GM18507 (cell line): Measurements from ENCODE around the gene TNIP1.
A peak's percentile ranks its signal among the peaks of the same experiment; 100 is the strongest.

ENCODE experiments used
- DNase-seq: peaks from one replicate; pipeline ENCODE4 v3.0.0; 2011; ENCODE audit warnings: low read depth; ENCODE audit not compliant: insufficient read length; ENCODE audit errors: extremely low spot score
- FAIRE-seq: peaks from 2 replicates; lab custom pipeline; 2011; peaks lifted over from hg19 to GRCh38; lab: Jason Lieb, UNC

TNIP1 gene

GRCh38 chr5:151080613-151081430 is at the start of gene TNIP1:
TNIP1 (minus strand) TSS chr5:151081034; CDS start chr5:151065095, 15,939 bp downstream.
- DNase-seq (peak; percentile 87), FAIRE-seq (peak; percentile 80)

- FAIRE-seq (no peak), DNase-seq (no peak)
Observed at GRCh38 chr5:151130235-151130921, 49.5 kb upstream of the TNIP1 start.

- FAIRE-seq = peak; percentile 50
- DNase-seq = no peak
Observed at GRCh38 chr5:151128817-151129216, 48.0 kb upstream of the TNIP1 start.

- FAIRE-seq (no peak), DNase-seq (no peak)
Observed at GRCh38 chr5:151127926-151128325, 47.1 kb upstream of the TNIP1 start.

GRCh38 chr5:151126199-151126645 is 45.4 kb upstream of the TNIP1 start:
- peak; percentile 50 for DNase-seq
- FAIRE-seq = peak; percentile 91

GRCh38 chr5:151125421-151125820 is 44.6 kb upstream of the TNIP1 start:
- FAIRE-seq (peak; percentile 83), DNase-seq (no peak)

GRCh38 chr5:151123897-151124751 is 43.3 kb upstream of the TNIP1 start:
- peak; percentile 67 for DNase-seq

GRCh38 chr5:151122828-151123227 is 42.0 kb upstream of the TNIP1 start:
- FAIRE-seq (no peak), DNase-seq (no peak)

More at GRCh38 chr5:151123897-151124751, 43.3 kb upstream of the TNIP1 start:
- peak; percentile 98 for FAIRE-seq

- DNase-seq (no peak), FAIRE-seq (no peak)
Observed at GRCh38 chr5:151121665-151122064, 40.8 kb upstream of the TNIP1 start.

- FAIRE-seq (no peak), DNase-seq (no peak)
Observed at GRCh38 chr5:151121095-151121494, 40.3 kb upstream of the TNIP1 start.

- DNase-seq (no peak), FAIRE-seq (no peak)
Observed at GRCh38 chr5:151118913-151119575, 38.2 kb upstream of the TNIP1 start.

- DNase-seq (no peak), FAIRE-seq (peak; percentile 89)
Observed at GRCh38 chr5:151115272-151115905, 34.6 kb upstream of the TNIP1 start.

GRCh38 chr5:151113651-151114050 is 32.8 kb upstream of the TNIP1 start:
- FAIRE-seq (no peak), DNase-seq (no peak)

- no peak for DNase-seq
- FAIRE-seq = peak; percentile 54
Observed at GRCh38 chr5:151110992-151111391, 30.2 kb upstream of the TNIP1 start.

GRCh38 chr5:151110122-151110681 is 29.4 kb upstream of the TNIP1 start:
- DNase-seq (no peak), FAIRE-seq (peak; percentile 62)

- FAIRE-seq (no peak), DNase-seq (no peak)
Observed at GRCh38 chr5:151108566-151108965, 27.7 kb upstream of the TNIP1 start.

- no peak for FAIRE-seq
- DNase-seq = no peak
Observed at GRCh38 chr5:151107738-151108520, 27.1 kb upstream of the TNIP1 start.

- FAIRE-seq (no peak), DNase-seq (no peak)
Observed at GRCh38 chr5:151107084-151107483, 26.2 kb upstream of the TNIP1 start.
